Muscle of leg (tissue), 11 donors: Measurements from ENCODE around the gene PYGO2. TPM values are rescaled to one million over a fixed set of nuclear protein-coding genes. Genes with fewer than 3 reads are reported as not detected.
A peak's percentile ranks its signal among the peaks of the same experiment; 100 is the strongest.

Source experiments
- DNase-seq: peaks from one replicate; pipeline ENCODE4 v3.0.0; 2013
- H3K27ac ChIP-seq: one replicate; pipeline ENCODE4 v1.5.1; 2013; ENCODE audit warnings: mild to moderate bottlenecking, low read length, control low read depth
- H3K27me3 ChIP-seq: one replicate; pipeline ENCODE4 v1.6.1; 2013; ENCODE audit warnings: low read length; ENCODE audit not compliant: control insufficient read depth, insufficient read depth
- H3K36me3 ChIP-seq: one replicate; pipeline ENCODE4 v1.6.1; 2013; ENCODE audit warnings: low read length; ENCODE audit not compliant: control insufficient read depth, insufficient read depth
- H3K4me1 ChIP-seq: one replicate; pipeline ENCODE4 v1.6.1; 2013; ENCODE audit warnings: low read length; ENCODE audit not compliant: control insufficient read depth, insufficient read depth
- H3K4me3 ChIP-seq: one replicate; pipeline ENCODE4 v1.5.1; 2013; ENCODE audit warnings: low read length, control low read depth
- H3K9me3 ChIP-seq: replicated peaks from 2 replicates; pipeline ENCODE4 v1.6.1; 2013; ENCODE audit warnings: low read depth, low read length; ENCODE audit not compliant: control insufficient read depth
- WGBS: methylation state at CpG from one replicate; pipeline ENCODE4 v1.1.5; 2013; ENCODE audit warnings: missing lambda C conversion rate; ENCODE audit not compliant: insufficient coverage; 5-methylcytosine and 5-hydroxymethylcytosine counted together
- polyA plus RNA-seq, 8 donors: library from polyadenylated mRNA; unstranded; fragments of 120-200 nt; gene quantifications; one replicate each; pipeline versions ENCODE4 v1.2.1 to v1.2.3, GENCODE V29; 2013; ENCODE audit warnings: inconsistent platforms in 1 of 8, low replicate concordance in 1 of 8; ENCODE audit not compliant: insufficient read length in 8 of 8, insufficient read depth in 1 of 8
- total RNA-seq: library from RNA; stranded (reverse); fragments of 120-200 nt; gene quantifications from one replicate; pipeline ENCODE4 v1.2.4, GENCODE V29; 2013

The PYGO2 gene
- total and polyA plus RNA-seq, 9 donors = 17.1 to 32.1 (median 29.6) TPM

- Histone ChIP-seq H3K36me3 (peaks cover 47% of the 10 kb centered on the region), H3K27ac (peak overlapping the region; percentile 96), H3K4me1 (peaks cover 67% of the 10 kb centered on the region), H3K9me3 (no peaks in the 10 kb centered on the region), H3K4me3 (peak overlapping the region; percentile 65), H3K27me3 (no peaks in the 10 kb centered on the region)
- 12% methylated on average over 2 of the region's 4 CpGs for WGBS
- peak; percentile 84 for DNase-seq
These were observed 6.4 kb downstream of the PYGO2 start for GRCh38 chr1:154955039-154955717.

GRCh38 chr1:154954541-154954940, 7.0 kb downstream of the PYGO2 start:
- no CpG with 5 or more reads among the region's 3 CpGs for WGBS
- H3K27ac ChIP-seq = peak overlapping the region; percentile 96
- peak overlapping the region; percentile 65 for H3K4me3 ChIP-seq
- peaks cover 64% of the 10 kb centered on the region for H3K4me1 ChIP-seq
- no peaks in the 10 kb centered on the region for H3K9me3 ChIP-seq
- H3K36me3 ChIP-seq = peaks cover 44% of the 10 kb centered on the region
- no peak for DNase-seq
- H3K27me3 ChIP-seq = no peaks in the 10 kb centered on the region

DNA sequence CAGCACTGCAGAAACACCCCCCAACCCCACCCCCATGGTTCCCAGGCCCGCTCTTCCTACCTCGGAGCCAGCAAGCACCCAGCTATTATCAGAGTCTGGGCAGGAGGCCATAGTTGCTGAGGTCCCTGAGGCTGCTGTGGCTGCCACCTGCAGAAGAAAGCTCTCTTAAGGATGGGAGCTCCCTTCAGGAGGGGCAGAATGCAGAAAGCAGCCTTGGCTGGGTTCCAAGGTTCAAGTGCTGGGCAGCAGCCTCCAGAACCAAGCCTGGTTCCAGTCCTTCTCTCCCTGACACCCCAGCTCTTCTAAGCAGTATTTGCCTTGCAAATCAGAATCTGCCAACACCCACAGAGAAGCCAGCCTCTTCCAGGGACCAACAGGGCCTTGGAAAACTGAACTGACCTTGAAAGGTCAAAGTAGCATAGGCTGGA, 8.0 kb downstream of the PYGO2 start:
- Histone ChIP-seq H3K27me3 (no peaks in the 10 kb centered on the region), H3K4me3 (no peak overlapping the region), H3K36me3 (peaks cover 38% of the 10 kb centered on the region), H3K27ac (no peak overlapping the region), H3K9me3 (no peaks in the 10 kb centered on the region), H3K4me1 (peaks cover 60% of the 10 kb centered on the region)
- 92% methylated on average over 2 of the region's 2 CpGs for WGBS
- no peak for DNase-seq

DNA sequence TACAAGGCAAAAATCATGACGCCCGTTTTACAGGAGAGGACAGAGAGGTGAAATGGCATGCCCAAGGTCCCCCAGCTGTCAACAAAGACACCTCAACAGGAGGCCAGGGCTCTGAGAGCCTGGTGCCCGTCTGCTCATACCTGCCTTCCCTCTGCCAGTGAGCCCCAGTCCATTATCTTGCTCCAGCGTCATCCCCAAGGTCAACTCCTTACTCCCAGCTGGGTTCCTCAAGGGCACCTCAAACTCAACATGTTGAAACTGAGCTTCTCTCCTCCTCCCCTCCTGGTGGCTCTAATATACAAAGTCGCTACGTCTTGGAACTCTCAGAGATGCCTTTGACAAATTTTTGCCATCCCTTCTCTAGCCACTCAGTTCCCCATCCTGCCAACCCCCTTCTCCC, 8.9 kb downstream of the PYGO2 start:
- Histone ChIP-seq H3K27me3 (no peaks in the 10 kb centered on the region), H3K4me3 (no peak overlapping the region), H3K27ac (peak overlapping the region; percentile 56), H3K4me1 (peaks cover 50% of the 10 kb centered on the region), H3K36me3 (peaks cover 38% of the 10 kb centered on the region), H3K9me3 (no peaks in the 10 kb centered on the region)
- WGBS = 90% methylated on average over 5 of the region's 6 CpGs
- DNase-seq = no peak

DNA sequence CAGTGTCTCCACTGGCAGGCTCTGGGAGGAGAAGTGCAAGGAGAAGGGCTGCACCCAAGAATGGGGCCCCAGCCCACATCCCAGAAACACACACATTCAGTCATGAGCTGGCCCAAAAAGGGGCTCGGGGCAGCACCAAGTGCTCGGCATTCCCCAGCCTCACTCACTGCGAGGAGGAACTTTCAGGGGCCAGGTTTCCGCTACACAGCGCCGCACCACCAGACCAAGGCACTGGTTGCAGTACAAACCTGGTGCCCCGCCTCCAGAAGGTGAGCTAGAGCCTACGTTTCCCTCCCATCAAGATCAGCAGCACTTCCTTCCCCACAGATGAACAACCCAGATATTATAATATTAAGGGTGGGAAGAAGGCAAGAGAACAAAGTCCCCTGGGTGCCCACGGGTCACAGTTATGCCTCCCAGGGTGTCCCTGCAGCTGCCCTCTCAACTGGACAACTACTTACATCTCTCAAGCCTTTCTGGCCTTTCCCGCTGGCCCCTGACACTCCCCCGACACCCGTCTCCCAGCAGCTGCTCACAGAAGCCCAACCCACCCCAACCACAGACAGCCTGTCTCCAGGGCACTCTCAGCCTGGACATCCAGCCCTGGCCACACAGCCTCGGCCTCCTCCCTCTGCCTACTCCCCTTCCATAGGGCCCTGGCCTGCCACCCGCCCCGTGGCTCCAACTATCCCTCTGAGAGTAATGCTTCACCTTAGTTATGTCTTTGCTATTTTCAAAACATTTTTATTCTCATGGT, 9.5 kb downstream of the PYGO2 start:
- Histone ChIP-seq H3K27ac (peak overlapping the region; percentile 56), H3K36me3 (peaks cover 43% of the 10 kb centered on the region), H3K4me3 (no peak overlapping the region), H3K9me3 (no peaks in the 10 kb centered on the region), H3K4me1 (peaks cover 44% of the 10 kb centered on the region), H3K27me3 (no peaks in the 10 kb centered on the region)
- no peak for DNase-seq
- WGBS = 58% methylated on average over 10 of the region's 15 CpGs

GRCh38 chr1:154948079-154948478, 13.5 kb downstream of the PYGO2 start:
- Histone ChIP-seq H3K36me3 (peaks cover 62% of the 10 kb centered on the region), H3K4me3 (no peak overlapping the region), H3K27me3 (no peaks in the 10 kb centered on the region), H3K9me3 (no peaks in the 10 kb centered on the region), H3K27ac (no peak overlapping the region), H3K4me1 (peaks cover 42% of the 10 kb centered on the region)
- DNase-seq = no peak
- WGBS = 89% methylated on average over 6 of the region's 11 CpGs

- Histone ChIP-seq H3K4me1 (peaks cover 44% of the 10 kb centered on the region), H3K27ac (no peak overlapping the region), H3K4me3 (no peak overlapping the region), H3K9me3 (no peaks in the 10 kb centered on the region), H3K36me3 (peaks cover 54% of the 10 kb centered on the region), H3K27me3 (no peaks in the 10 kb centered on the region)
- DNase-seq = no peak
- WGBS = 76% methylated on average over 14 of the region's 17 CpGs
These were observed 15.4 kb downstream of the PYGO2 start for GRCh38 chr1:154945962-154946850.

DNA sequence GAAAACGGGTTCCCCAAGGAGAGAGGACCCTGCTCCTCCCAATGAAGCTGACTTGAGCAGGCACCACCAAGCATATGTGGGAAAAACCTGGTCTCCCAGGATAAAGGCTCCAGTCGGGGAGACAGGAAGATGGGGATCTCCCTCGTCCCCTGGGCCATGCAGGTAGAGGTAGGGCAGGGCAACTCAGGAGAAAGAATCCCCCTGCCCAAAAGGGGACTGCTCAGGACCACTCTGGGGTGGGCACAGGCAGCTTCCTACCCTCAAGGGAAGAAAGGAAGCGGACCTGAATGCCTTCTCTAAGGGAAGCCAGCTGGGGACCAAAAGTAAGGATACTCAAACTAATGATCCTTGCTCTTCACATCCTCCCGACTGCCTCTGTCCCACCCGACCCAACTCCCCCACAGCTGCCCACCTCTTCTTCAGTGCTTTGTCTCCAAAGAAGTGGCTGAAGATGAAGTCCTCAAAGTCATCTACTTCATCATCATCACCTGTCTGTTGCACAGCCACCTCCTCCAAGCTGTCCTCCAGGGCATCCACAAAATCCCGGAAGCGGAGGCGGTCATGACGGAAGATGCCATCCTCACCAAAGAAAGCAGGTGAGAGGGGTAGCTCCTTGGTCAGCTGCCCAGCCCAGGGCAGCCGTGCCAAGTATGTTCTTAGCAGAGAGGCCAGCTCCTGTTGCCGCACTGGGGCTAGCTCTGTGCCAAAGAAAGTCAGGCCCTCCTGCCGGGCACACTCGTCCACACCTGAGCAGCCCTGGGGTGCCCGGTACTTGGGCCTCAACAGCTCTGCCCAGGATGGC, 16.2 kb downstream of the PYGO2 start:
- H3K36me3 ChIP-seq = peaks cover 46% of the 10 kb centered on the region
- H3K9me3 ChIP-seq = no peaks in the 10 kb centered on the region
- no peaks in the 10 kb centered on the region for H3K27me3 ChIP-seq
- H3K27ac ChIP-seq = no peak overlapping the region
- H3K4me3 ChIP-seq = no peak overlapping the region
- peaks cover 52% of the 10 kb centered on the region for H3K4me1 ChIP-seq
- no peak for DNase-seq
- WGBS = 88% methylated on average over 12 of the region's 15 CpGs

GRCh38 chr1:154944401-154945159, 17.0 kb downstream of the PYGO2 start:
- peak overlapping the region; percentile 65 for H3K27ac ChIP-seq
- peaks cover 57% of the 10 kb centered on the region for H3K4me1 ChIP-seq
- peaks cover 45% of the 10 kb centered on the region for H3K36me3 ChIP-seq
- no peak overlapping the region for H3K4me3 ChIP-seq
- 28% methylated on average over 5 of the region's 9 CpGs for WGBS
- H3K9me3 ChIP-seq = no peaks in the 10 kb centered on the region
- no peak for DNase-seq
- H3K27me3 ChIP-seq = no peaks in the 10 kb centered on the region
